Stimulated activated CD4-positive, alpha-beta T cell treated with anti-CD3 and anti-CD28 coated beads, Interleukin-2, amount 100 ng/mL, for 4 hours (primary cell): ENCODE results near the gene SIGMAR1.
"Not testable (repeated sequence)": the region's sequence is repeated elsewhere in the genome, so short reads cannot be mapped to it uniquely, and the experiment has no call there.

Source experiments
- DNase-seq: peaks from one replicate; pipeline ENCODE4 v3.0.0-alpha.2; 2020; ENCODE audit warnings: low read depth

The SIGMAR1 gene

GRCh38 chr9:34654323-34655051 is 16.9 kb upstream of the SIGMAR1 start:
- DNase-seq: no peak

- no peak for DNase-seq
These were observed 15.8 kb upstream of the SIGMAR1 start for GRCh38 chr9:34653151-34654072.

GRCh38 chr9:34652602-34653000 is 15.0 kb upstream of the SIGMAR1 start:
- no peak for DNase-seq

GRCh38 chr9:34651876-34652601 is 14.5 kb upstream of the SIGMAR1 start, which contains the start of gene IL11RA:
Gene IL11RA, plus strand, starts transcription at chr9:34652185. Its CDS starts 3,033 bp downstream, at chr9:34655218.
- no peak for DNase-seq

GRCh38 chr9:34651321-34651720 is 13.7 kb upstream of the SIGMAR1 start:
- no peak for DNase-seq

- DNase-seq: no peak
These were observed 13.2 kb upstream of the SIGMAR1 start for GRCh38 chr9:34650816-34651215.

- DNase-seq: no peak
These were observed 11.1 kb upstream of the SIGMAR1 start for GRCh38 chr9:34648673-34649072.

GRCh38 chr9:34647651-34648050 is 10.1 kb upstream of the SIGMAR1 start:
- DNase-seq: no peak

- DNase-seq: no peak
These were observed 9.5 kb upstream of the SIGMAR1 start for GRCh38 chr9:34647084-34647403.

GRCh38 chr9:34646211-34647083 is 8.9 kb upstream of the SIGMAR1 start, which contains the start of gene GALT:
Gene GALT, plus strand, starts transcription at chr9:34646675. Its CDS starts 30 bp downstream, at chr9:34646705.
- peak; percentile 94 for DNase-seq

- no peak for DNase-seq
These were observed 7.3 kb upstream of the SIGMAR1 start for GRCh38 chr9:34644766-34645314.

GRCh38 chr9:34642679-34643078 is 5.1 kb upstream of the SIGMAR1 start:
- no peak for DNase-seq

- not testable (repeated sequence) for DNase-seq
These were observed 1.7 kb upstream of the SIGMAR1 start for GRCh38 chr9:34639322-34639721.

GRCh38 chr9:34638138-34638445 is 505 bp upstream of the SIGMAR1 start:
- DNase-seq: no peak

GRCh38 chr9:34636791-34637355 is 714 bp downstream of the SIGMAR1 start:
- no peak for DNase-seq

GRCh38 chr9:34635556-34635955 is 2.0 kb downstream of the SIGMAR1 start:
- DNase-seq: no peak

- DNase-seq: no peak
These were observed 2.9 kb downstream of the SIGMAR1 start for GRCh38 chr9:34634551-34635248.

GRCh38 chr9:34633851-34634550 is 3.6 kb downstream of the SIGMAR1 start:
- peak; percentile 61 for DNase-seq

GRCh38 chr9:34633166-34633565 is 4.4 kb downstream of the SIGMAR1 start:
- DNase-seq: no peak
